Measurements from ENCODE around the gene HGFAC.

Gene HGFAC

GRCh38 chr4:3427706-3428446, 13.9 kb upstream of the HGFAC start:
- H3K9me3 Mint-ChIP-seq, result no peaks in the 10 kb centered on the region
- H3K4me3 Mint-ChIP-seq, result no peak overlapping the region
- H3K4me1 Mint-ChIP-seq, result no peaks in the 10 kb centered on the region
- DNase-seq (no peak), ATAC-seq (no peak)
- no peak overlapping the region for H3K27ac Mint-ChIP-seq
- H3K36me3 Mint-ChIP-seq (ENCODE audit: low read depth), result no peaks in the 10 kb centered on the region
- no peaks in the 10 kb centered on the region for H3K27me3 Mint-ChIP-seq

- no peaks in the 10 kb centered on the region for H3K4me1 Mint-ChIP-seq
- DNase-seq (no peak), ATAC-seq (no peak)
- H3K4me3 Mint-ChIP-seq, result no peak overlapping the region
- no peaks in the 10 kb centered on the region for H3K36me3 Mint-ChIP-seq (ENCODE audit: low read depth)
- H3K27ac Mint-ChIP-seq, result no peak overlapping the region
- H3K27me3 Mint-ChIP-seq, result no peaks in the 10 kb centered on the region
- no peaks in the 10 kb centered on the region for H3K9me3 Mint-ChIP-seq
These were observed 12.1 kb upstream of the HGFAC start for GRCh38 chr4:3429651-3430050.

GRCh38 chr4:3430524-3430923, 11.2 kb upstream of the HGFAC start:
- no peaks in the 10 kb centered on the region for H3K4me1 Mint-ChIP-seq
- no peaks in the 10 kb centered on the region for H3K9me3 Mint-ChIP-seq
- no peak for DNase-seq
- no peaks in the 10 kb centered on the region for H3K36me3 Mint-ChIP-seq (ENCODE audit: low read depth)
- ATAC-seq, result no peak
- H3K27ac Mint-ChIP-seq, result no peak overlapping the region
- no peaks in the 10 kb centered on the region for H3K27me3 Mint-ChIP-seq
- no peak overlapping the region for H3K4me3 Mint-ChIP-seq

GRCh38 chr4:3431446-3431993, 10.2 kb upstream of the HGFAC start:
- H3K4me3 Mint-ChIP-seq, result no peak overlapping the region
- ATAC-seq (no peak), DNase-seq (no peak)
- no peaks in the 10 kb centered on the region for H3K36me3 Mint-ChIP-seq (ENCODE audit: low read depth)
- no peaks in the 10 kb centered on the region for H3K27me3 Mint-ChIP-seq
- H3K27ac Mint-ChIP-seq, result no peak overlapping the region
- H3K9me3 Mint-ChIP-seq, result no peaks in the 10 kb centered on the region
- H3K4me1 Mint-ChIP-seq, result no peaks in the 10 kb centered on the region

- Mint-ChIP-seq H3K27me3 (no peaks in the 10 kb centered on the region), H3K27ac (no peak overlapping the region), H3K36me3 (ENCODE audit: low read depth) (no peaks in the 10 kb centered on the region), H3K9me3 (no peaks in the 10 kb centered on the region), H3K4me3 (no peak overlapping the region), H3K4me1 (no peaks in the 10 kb centered on the region)
- DNase-seq (no peak), ATAC-seq (no peak)
These were observed 9.4 kb upstream of the HGFAC start for GRCh38 chr4:3432381-3432790.

- Mint-ChIP-seq H3K36me3 (ENCODE audit: low read depth) (no peaks in the 10 kb centered on the region), H3K27me3 (no peaks in the 10 kb centered on the region), H3K4me1 (no peaks in the 10 kb centered on the region), H3K27ac (no peak overlapping the region), H3K9me3 (no peaks in the 10 kb centered on the region), H3K4me3 (no peak overlapping the region)
- ATAC-seq (no peak), DNase-seq (no peak)
These were observed 8.5 kb upstream of the HGFAC start for GRCh38 chr4:3433138-3433869.

GRCh38 chr4:3434881-3435685, 6.7 kb upstream of the HGFAC start:
- DNase-seq (no peak), ATAC-seq (no peak)
- Mint-ChIP-seq H3K4me1 (no peaks in the 10 kb centered on the region), H3K9me3 (no peaks in the 10 kb centered on the region), H3K4me3 (no peak overlapping the region), H3K36me3 (ENCODE audit: low read depth) (no peaks in the 10 kb centered on the region), H3K27me3 (no peaks in the 10 kb centered on the region), H3K27ac (no peak overlapping the region)

GRCh38 chr4:3435686-3435956, 6.1 kb upstream of the HGFAC start:
- no peaks in the 10 kb centered on the region for H3K9me3 Mint-ChIP-seq
- no peaks in the 10 kb centered on the region for H3K36me3 Mint-ChIP-seq (ENCODE audit: low read depth)
- DNase-seq (no peak), ATAC-seq (no peak)
- H3K4me3 Mint-ChIP-seq, result no peak overlapping the region
- H3K27me3 Mint-ChIP-seq, result no peaks in the 10 kb centered on the region
- H3K27ac Mint-ChIP-seq, result no peak overlapping the region
- no peaks in the 10 kb centered on the region for H3K4me1 Mint-ChIP-seq

- H3K27me3 Mint-ChIP-seq, result no peaks in the 10 kb centered on the region
These were observed 5.5 kb upstream of the HGFAC start for GRCh38 chr4:3436048-3436797.

GRCh38 chr4:3436798-3437581, 4.8 kb upstream of the HGFAC start:
- no peaks in the 10 kb centered on the region for H3K27me3 Mint-ChIP-seq
- peak; percentile 47 for ATAC-seq
- H3K4me3 Mint-ChIP-seq, result no peak overlapping the region
- no peaks in the 10 kb centered on the region for H3K9me3 Mint-ChIP-seq
- DNase-seq, result no peak
- H3K36me3 Mint-ChIP-seq (ENCODE audit: low read depth), result no peaks in the 10 kb centered on the region
- no peaks in the 10 kb centered on the region for H3K4me1 Mint-ChIP-seq
- no peak overlapping the region for H3K27ac Mint-ChIP-seq

More at GRCh38 chr4:3436048-3436797, 5.5 kb upstream of the HGFAC start:
- Mint-ChIP-seq H3K9me3 (no peaks in the 10 kb centered on the region), H3K27ac (no peak overlapping the region), H3K4me1 (no peaks in the 10 kb centered on the region), H3K36me3 (ENCODE audit: low read depth) (no peaks in the 10 kb centered on the region), H3K4me3 (no peak overlapping the region)
- ATAC-seq (no peak), DNase-seq (no peak)

- Mint-ChIP-seq H3K36me3 (ENCODE audit: low read depth) (no peaks in the 10 kb centered on the region), H3K9me3 (no peaks in the 10 kb centered on the region), H3K27me3 (no peaks in the 10 kb centered on the region), H3K27ac (no peak overlapping the region), H3K4me1 (no peaks in the 10 kb centered on the region), H3K4me3 (no peak overlapping the region)
- ATAC-seq (no peak), DNase-seq (no peak)
These were observed 4.2 kb upstream of the HGFAC start for GRCh38 chr4:3437582-3437936.

GRCh38 chr4:3437998-3438846, 3.5 kb upstream of the HGFAC start:
- H3K27ac Mint-ChIP-seq, result no peak overlapping the region
- ATAC-seq, result no peak
- no peaks in the 10 kb centered on the region for H3K4me1 Mint-ChIP-seq
- no peaks in the 10 kb centered on the region for H3K9me3 Mint-ChIP-seq
- H3K27me3 Mint-ChIP-seq, result no peaks in the 10 kb centered on the region
- H3K4me3 Mint-ChIP-seq, result no peak overlapping the region
- no peak for DNase-seq
- H3K36me3 Mint-ChIP-seq (ENCODE audit: low read depth), result no peaks in the 10 kb centered on the region

- Mint-ChIP-seq H3K27me3 (no peaks in the 10 kb centered on the region), H3K27ac (no peak overlapping the region), H3K9me3 (no peaks in the 10 kb centered on the region), H3K4me3 (no peak overlapping the region), H3K4me1 (no peaks in the 10 kb centered on the region), H3K36me3 (ENCODE audit: low read depth) (no peaks in the 10 kb centered on the region)
- DNase-seq (no peak), ATAC-seq (no peak)
These were observed 3.0 kb upstream of the HGFAC start for GRCh38 chr4:3438847-3439180.
